Measurements from ENCODE around the gene STXBP6.

The STXBP6 gene

GRCh38 chr14:24761141-24761540, 288.8 kb downstream of the STXBP6 start:
- Histone ChIP-seq H3K9me3 (replicated peaks in 1 of 11) (peaks cover 0 to 5% (median 0%) of the 10 kb centered on the region in 11 experiments; a peak in 1 of 22 replicates), H3K4me3 (no peak overlapping the region), H3K4me1 (no peaks in the 10 kb centered on the region), H4K20me1 (no peaks in the 10 kb centered on the region), H3K27ac (no peak overlapping the region), H3K4me2 (no peak overlapping the region), H3K27me3 (no peaks in the 10 kb centered on the region), H3K9ac (no peak overlapping the region), H3K36me3 (no peaks in the 10 kb centered on the region)
- TF ChIP-seq Cebpa-rat (IDR thresholded peaks at IDR 0.05) = no peak

Measured in BLaER1 treated with 17β-estradiol and CSF1 and Interleukin-3, amounts not matched to agents 10 nM and 100 nM (cell line).